H1 (cell line): ENCODE data around the gene ANKS1B. TPM values are rescaled to one million over a fixed set of nuclear protein-coding genes. Genes with fewer than 3 reads are reported as not detected.

ENCODE experiments used
- BRCA1 ChIP-seq: IDR thresholded peaks from 2 replicates; pipeline ENCODE4 v1.6.1; 2012; ENCODE audit warnings: low read depth, low read length, improper control_type of control experiment
- RXRA ChIP-seq: IDR thresholded peaks from 2 replicates; pipeline ENCODE4 v1.6.1; 2011; ENCODE audit warnings: low read depth, mild to moderate bottlenecking, low read length, moderate library complexity; ENCODE audit not compliant: insufficient read depth
- polyA plus RNA-seq, 7 experiments: library from polyadenylated mRNA; depleted of rRNA in 3 of 7; stranded (reverse) in 5 of 7; unstranded in 2 of 7; fragments of >200 nt in 5 of 7; fragments of 200-250 nt in 2 of 7; gene quantifications; 1 replicate in 5 of 7; 2 replicates in 1 of 7; 4 replicates in 1 of 7; pipeline versions ENCODE4 v1.2.1 to v1.2.3, GENCODE V29; 2011 to 2013; ENCODE audit warnings: missing spikeins in 2 of 7, mixed read lengths in 2 of 7
- total RNA-seq: library from RNA; stranded (reverse); fragmentation: NEBNext Ultra II Directional; extraction: Animal tissue kit (Norgen Biotek cat#: 25700); gene quantifications from 2 replicates; pipeline ENCODE4 v1.2.1, GENCODE V29; 2021

Gene ANKS1B
- total and polyA plus RNA-seq, 2 of the 8 experiments (the other 6 are each of a cell fraction or from before 2014, with no cell fraction given) = 2.7 to 6.1 TPM

DNA sequence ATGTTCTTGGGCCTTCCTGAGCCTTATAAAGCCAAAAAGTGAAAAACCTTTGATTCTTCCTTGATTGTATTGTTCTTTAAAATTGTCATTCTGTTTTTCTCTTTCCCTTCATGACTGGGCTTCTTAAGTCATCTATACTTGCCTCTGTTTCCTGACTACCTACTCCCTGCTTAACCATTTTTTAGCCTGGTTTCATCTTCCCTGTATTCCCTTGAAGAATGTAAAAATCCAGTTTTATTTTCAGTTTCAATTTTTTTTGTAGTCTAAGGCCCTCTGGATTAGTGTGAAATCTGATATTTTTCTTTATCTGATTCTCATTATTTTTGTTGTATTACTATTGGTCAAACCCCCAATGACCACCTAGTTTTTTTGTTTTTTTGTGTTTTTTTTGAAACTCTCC lies 1293.4 kb downstream of the ANKS1B start (continued):
- TF ChIP-seq BRCA1 (no peak), RXRA (no peak)
- TF ChIP-seq, all 59 proteins: peak for 0
